ENCODE results near the gene KCNA1. TPM values are rescaled to one million over a fixed set of nuclear protein-coding genes. Genes with fewer than 3 reads are reported as not detected.

KCNA1 gene
- total and polyA plus RNA-seq, 2 of the 4 experiments (the other 2 are of a cell fraction): not detected

DNA sequence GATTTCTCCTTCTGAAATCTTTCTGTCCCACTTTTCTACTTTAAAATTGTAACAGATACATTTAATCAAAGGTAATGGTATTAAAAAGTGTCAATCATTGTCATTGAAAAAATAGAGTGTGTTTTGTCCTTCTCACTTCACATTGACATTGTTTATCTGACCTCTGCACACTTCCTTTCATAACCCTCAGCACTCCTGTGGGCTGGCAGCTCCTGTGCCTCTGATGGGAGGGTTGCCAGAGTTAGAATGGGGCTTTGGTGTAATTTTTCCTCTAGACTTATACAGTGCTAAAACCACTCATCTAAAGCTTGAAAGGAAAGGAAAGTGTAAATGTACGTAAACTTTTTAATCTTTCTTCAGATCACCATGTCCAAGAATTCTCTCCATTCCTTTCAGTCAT lies 23.7 kb downstream of the KCNA1 start:
- no peak overlapping the region for H3K9ac ChIP-seq (ENCODE audit: low read depth, low read length)
- no peak overlapping the region for H3K23ac ChIP-seq (ENCODE audit: low read depth, low read length)
- no peak overlapping the region for H3K27ac ChIP-seq (ENCODE audit: insufficient read depth, low read length)
- no peak for TF ChIP-seq POLR2A (IDR thresholded peaks at IDR 0.05; ENCODE audit: low read depth, low read length)
- TF ChIP-seq RFX5 (IDR thresholded peaks at IDR 0.05; ENCODE audit: low read depth, low read length): no peak
- TF ChIP-seq BHLHE40 (IDR thresholded peaks at IDR 0.05; ENCODE audit: low read depth, low read length): no peak
- TF ChIP-seq, protein P1, sequence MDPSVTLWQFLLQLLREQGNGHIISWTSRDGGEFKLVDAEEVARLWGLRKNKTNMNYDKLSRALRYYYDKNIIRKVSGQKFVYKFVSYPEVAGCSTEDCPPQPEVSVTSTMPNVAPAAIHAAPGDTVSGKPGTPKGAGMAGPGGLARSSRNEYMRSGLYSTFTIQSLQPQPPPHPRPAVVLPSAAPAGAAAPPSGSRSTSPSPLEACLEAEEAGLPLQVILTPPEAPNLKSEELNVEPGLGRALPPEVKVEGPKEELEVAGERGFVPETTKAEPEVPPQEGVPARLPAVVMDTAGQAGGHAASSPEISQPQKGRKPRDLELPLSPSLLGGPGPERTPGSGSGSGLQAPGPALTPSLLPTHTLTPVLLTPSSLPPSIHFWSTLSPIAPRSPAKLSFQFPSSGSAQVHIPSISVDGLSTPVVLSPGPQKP (IDR thresholded peaks at IDR 0.05; ENCODE audit: borderline replicate concordance, low read depth, low read length): no peak
- no peak for TF ChIP-seq RAD21 (IDR thresholded peaks at IDR 0.05; ENCODE audit: low read length)
- no peak for TF ChIP-seq MXI1 (IDR thresholded peaks at IDR 0.05; ENCODE audit: borderline replicate concordance, low read depth, low read length)
- no peak for TF ChIP-seq SMC3 (IDR thresholded peaks at IDR 0.05; ENCODE audit: low read depth, low read length)
- no peak for TF ChIP-seq FOS (IDR thresholded peaks at IDR 0.05; ENCODE audit: low read depth, low read length)
- TF ChIP-seq NFE2L2 (IDR thresholded peaks at IDR 0.05; ENCODE audit: low read depth, low read length): no peak
- TF ChIP-seq RCOR1 (IDR thresholded peaks at IDR 0.05; ENCODE audit: insufficient replicate concordance, low read length): no peak
- no peak for DNase-seq
- H3K79me1 ChIP-seq (ENCODE audit: low read depth in 1 of 2, low read length in 2 of 2): no peaks in the 10 kb centered on the region
- no peak overlapping the region for H4K5ac ChIP-seq (ENCODE audit: low read depth, low read length)
- no peak overlapping the region for H3K4ac ChIP-seq (ENCODE audit: low read depth, low read length)
- H2BK5ac ChIP-seq (ENCODE audit: low read depth, low read length, poor library complexity, severe bottlenecking): no peak overlapping the region
- H4K91ac ChIP-seq (ENCODE audit: insufficient read depth, low read depth, low read length): no peak overlapping the region
- H2BK20ac ChIP-seq (ENCODE audit: low read depth, low read length): no peak overlapping the region
- BruUV-seq (replicated peaks): no TSS peak
- no peak for ATAC-seq (ENCODE audit: low read depth)
- no peaks in the 10 kb centered on the region for H3K36me3 ChIP-seq (ENCODE audit: control insufficient read depth, insufficient read depth, low read length)
- dilution Hi-C loops (cut with HindIII; ENCODE audit: low sequenced_read_pairs, unreplicated experiment): no loop called here
- no peak overlapping the region for H3K4me3 ChIP-seq (ENCODE audit: insufficient read depth, low read depth, low read length)
- H4K8ac ChIP-seq (ENCODE audit: low read depth in 2 of 2, low read length in 2 of 2): no peak overlapping the region
- POLR2A ChIA-PET (ENCODE audit: unreplicated experiment): no interaction called here
- no peak overlapping the region for H2AK5ac ChIP-seq (ENCODE audit: low read depth, low read length)
- no peaks in the 10 kb centered on the region for H3K9me3 ChIP-seq (ENCODE audit: control insufficient read depth, insufficient read depth, low read length)
- no peaks in the 10 kb centered on the region for H4K20me1 ChIP-seq (ENCODE audit: insufficient read depth, low read length)
- H3K18ac ChIP-seq (ENCODE audit: low read depth, low read length): no peak overlapping the region
- in situ Hi-C loops (cut with MboI; ENCODE audit: low sequenced_read_pairs): no loop called here
- no peak overlapping the region for H2BK15ac ChIP-seq (ENCODE audit: low read depth, low read length)
- intact Hi-C loops (cut with micrococcal nuclease): no loop called here
- H3K9me1 ChIP-seq (ENCODE audit: insufficient read depth, low read length): no peaks in the 10 kb centered on the region
- no peak overlapping the region for H2AFZ ChIP-seq (replicated peaks; ENCODE audit: low read length, poor library complexity)
- H3K4me2 ChIP-seq (ENCODE audit: low read depth, low read length): no peak overlapping the region
- H2BK120ac ChIP-seq (ENCODE audit: low read depth, low read length): no peak overlapping the region
- no peak overlapping the region for H3K56ac ChIP-seq (ENCODE audit: extremely low read depth, insufficient read depth, low read length)
- H3K14ac ChIP-seq (replicated peaks; ENCODE audit: low read depth, low read length): no peak overlapping the region
- peaks cover 2% of the 10 kb centered on the region; the same call in 1 of the 2 replicates for H3K27me3 ChIP-seq (ENCODE audit: control insufficient read depth, insufficient read depth, low read length)
- CTCF ChIA-PET: no interaction called here
- no peaks in the 10 kb centered on the region for H3K4me1 ChIP-seq (ENCODE audit: control insufficient read depth, insufficient read depth, low read length)
- no CpG with 5 or more reads among the region's 1 CpG for WGBS, 2 experiments (ENCODE audit: extremely low coverage in 2 of 2, insufficient read length in 1 of 2)
- H2AK9ac ChIP-seq (replicated peaks; ENCODE audit: low read depth, low read length, poor library complexity): no peak overlapping the region

Data from IMR-90 (cell line).